Endothelial cell of umbilical vein (primary cell): ENCODE results near the gene BICRA.

Experiments used
- CTCF ChIP-seq, 2 donors: IDR thresholded peaks; 1 replicate in 1 of 2; 2 replicates in 1 of 2; pipeline ENCODE4 v1.5.1; 2011; ENCODE audit warnings: low read length in 2 of 2, mild to moderate bottlenecking in 2 of 2, moderate library complexity in 2 of 2, control low read depth in 1 of 2, inconsistent platforms in 1 of 2, low read depth in 1 of 2; ENCODE audit not compliant: insufficient read depth in 1 of 2; ENCODE audit errors: extremely low read depth in 1 of 2
- EZH2 ChIP-seq: IDR thresholded peaks from 2 replicates; pipeline ENCODE4 v1.6.1; 2012; ENCODE audit warnings: borderline replicate concordance, low read depth, mild to moderate bottlenecking, moderate library complexity, low read length, inconsistent platforms; ENCODE audit not compliant: severe bottlenecking
- GATA2 ChIP-seq: IDR thresholded peaks from 2 replicates; pipeline ENCODE4 v1.7.0; 2011; ENCODE audit warnings: low read depth, mild to moderate bottlenecking, moderate library complexity, mixed read lengths, low read length; ENCODE audit not compliant: insufficient read length, insufficient read depth
- JUN ChIP-seq: IDR thresholded peaks from 2 replicates; pipeline ENCODE4 v1.6.1; 2011; ENCODE audit warnings: borderline replicate concordance, low read depth; ENCODE audit not compliant: insufficient read length, insufficient read depth
- MAX ChIP-seq: IDR thresholded peaks from 2 replicates; pipeline ENCODE4 v1.6.1; 2011; ENCODE audit not compliant: insufficient read depth, insufficient read length
- POLR2A ChIP-seq: IDR thresholded peaks from 2 replicates; pipeline ENCODE4 v1.6.1; 2012; ENCODE audit warnings: low read depth, mild to moderate bottlenecking, control low read depth, low read length
- POLR2AphosphoS5 ChIP-seq: IDR thresholded peaks from 2 replicates; pipeline ENCODE4 v1.6.1; 2012; ENCODE audit warnings: low read depth, mild to moderate bottlenecking, control low read depth, low read length, moderate library complexity; ENCODE audit not compliant: insufficient read depth

- TF ChIP-seq MAX (no peak), CTCF (IDR thresholded peaks at IDR 0.05; ENCODE audit: extremely low read depth in 1 of 2, insufficient read depth in 1 of 2, low read depth in 1 of 2, low read length in 2 of 2) (no peak), POLR2A (peak; percentile 92), EZH2 (no peak), POLR2AphosphoS5 (peak; percentile 97), JUN (no peak), GATA2 (no peak)
These were observed 8.4 kb upstream of the BICRA start for GRCh38 chr19:47600246-47601179.
